Frontal cortex (tissue), 4 donors: ENCODE data around the gene TCF7L2. TPM values are rescaled to one million over a fixed set of nuclear protein-coding genes. Genes with fewer than 3 reads are reported as not detected.

Experiments used
- DNase-seq, 2 donors: peaks; one replicate each; pipeline ENCODE4 v3.0.0; 2012; ENCODE audit warnings: low spot score in 2 of 2
- FAIRE-seq: peaks from 2 replicates; lab custom pipeline; 2012; peaks lifted over from hg19 to GRCh38; lab: Jason Lieb, UNC
- total RNA-seq: library from RNA; depleted of rRNA; stranded (reverse); fragments of >200 nt; gene quantifications from one replicate; pipeline ENCODE4 v1.2.3, GENCODE V29; 2014
- donor health status: control.
- donor health status: control.
- donor health status: control.

Gene TCF7L2
- total RNA-seq, 1 donor from 2014 or later, result 0.82 TPM

DNA sequence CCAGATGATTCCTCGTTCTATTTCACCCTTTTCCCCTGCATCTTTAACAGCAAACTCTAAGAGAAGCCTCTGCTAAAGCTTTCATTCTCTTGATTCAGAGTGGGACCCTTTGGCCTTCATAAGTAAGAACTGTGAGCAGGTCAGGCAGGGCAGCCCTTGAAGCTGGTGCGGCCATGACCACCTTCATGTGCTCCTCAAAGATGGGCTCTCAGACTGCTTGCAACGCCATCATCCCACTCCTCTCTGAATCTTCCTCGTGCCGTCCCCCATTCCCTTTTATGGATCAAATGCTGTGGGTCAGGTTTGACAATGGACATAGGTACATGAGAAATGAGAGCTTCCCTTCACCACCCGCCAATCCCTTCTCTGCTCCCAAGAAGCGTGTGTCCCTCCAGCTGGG, 207.4 kb downstream of the TCF7L2 start:
- DNase-seq (no peak), FAIRE-seq (no peak)

DNA sequence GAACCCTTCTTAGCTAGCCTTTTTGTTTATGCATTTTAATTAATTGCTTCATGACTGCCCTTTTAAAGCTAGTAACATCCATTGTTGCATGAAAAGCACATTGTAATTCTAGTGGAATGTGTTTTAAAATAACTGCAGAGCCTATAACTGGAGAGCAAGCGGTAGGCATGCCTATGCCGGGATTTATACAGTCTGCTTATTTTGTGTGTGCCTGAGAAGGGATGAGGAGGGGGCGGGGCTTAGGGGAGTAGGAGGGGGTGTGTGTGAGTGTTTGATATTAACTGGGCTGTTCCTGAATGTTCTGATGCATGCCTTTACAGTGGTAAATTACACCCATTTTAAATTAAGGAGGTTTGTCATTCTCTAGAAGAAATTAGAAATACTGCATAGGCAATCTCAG, 208.1 kb downstream of the TCF7L2 start:
- DNase-seq, result no peak
- no peak for FAIRE-seq

DNA sequence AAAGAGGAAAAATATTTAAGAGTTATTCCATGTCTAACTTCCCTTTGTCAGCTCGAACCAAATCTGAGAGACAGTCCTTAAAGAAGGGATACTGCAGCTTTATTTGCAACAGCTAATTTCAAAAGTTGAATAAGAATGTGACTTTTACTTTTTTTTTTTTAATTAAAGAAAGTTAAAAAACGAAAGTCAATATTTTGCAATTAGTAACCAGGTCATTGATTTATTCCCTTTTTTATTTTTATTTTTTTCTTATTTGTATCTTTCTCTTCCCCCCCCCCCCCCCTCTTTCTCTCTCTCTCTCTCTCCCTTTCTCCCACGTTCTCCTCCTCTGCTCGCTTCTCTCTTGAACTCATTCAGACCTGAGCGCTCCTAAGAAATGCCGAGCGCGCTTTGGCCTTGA, 209.5 kb downstream of the TCF7L2 start:
- DNase-seq (no peak), FAIRE-seq (no peak)

DNA sequence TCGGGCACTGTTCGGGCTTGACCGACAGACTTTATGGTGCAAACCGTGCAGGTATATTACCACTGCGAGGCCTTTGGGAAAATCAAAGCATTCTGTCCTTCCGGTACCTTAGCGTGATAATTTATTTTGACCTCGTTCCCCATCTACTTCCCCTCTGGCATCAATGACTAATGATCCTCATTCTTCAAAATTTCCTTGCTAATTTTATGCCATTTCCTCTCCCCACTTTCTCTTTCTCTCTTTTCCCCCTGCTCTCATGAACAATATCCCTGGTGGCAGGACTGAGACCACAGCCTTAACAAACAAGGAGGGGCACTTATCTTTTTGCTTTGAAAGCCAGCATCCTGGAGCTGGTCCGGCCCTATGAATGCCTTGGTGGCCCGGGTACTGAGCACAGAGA, 210.6 kb downstream of the TCF7L2 start:
- no peak for DNase-seq
- FAIRE-seq, result no peak

DNA sequence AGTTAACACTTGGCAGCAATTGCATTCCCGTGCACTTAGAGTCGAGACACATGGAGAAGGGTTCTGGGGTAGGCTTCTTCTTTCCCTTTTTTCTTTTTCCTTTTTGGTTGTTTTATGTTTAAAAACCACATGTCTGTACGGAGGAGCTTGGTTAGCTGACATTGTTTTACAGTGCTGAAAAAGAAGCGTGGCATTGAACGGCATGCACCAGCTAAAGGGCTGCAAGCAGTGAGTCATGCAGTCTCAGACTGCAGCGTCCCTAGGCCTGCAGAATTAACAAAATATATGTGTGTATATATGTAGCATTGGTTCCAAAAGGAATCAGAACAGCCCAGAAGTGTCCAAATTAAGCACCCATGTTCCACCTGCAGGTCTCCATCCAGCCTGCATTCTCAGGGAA, 211.0 kb downstream of the TCF7L2 start:
- DNase-seq, result no peak
- no peak for FAIRE-seq

DNA sequence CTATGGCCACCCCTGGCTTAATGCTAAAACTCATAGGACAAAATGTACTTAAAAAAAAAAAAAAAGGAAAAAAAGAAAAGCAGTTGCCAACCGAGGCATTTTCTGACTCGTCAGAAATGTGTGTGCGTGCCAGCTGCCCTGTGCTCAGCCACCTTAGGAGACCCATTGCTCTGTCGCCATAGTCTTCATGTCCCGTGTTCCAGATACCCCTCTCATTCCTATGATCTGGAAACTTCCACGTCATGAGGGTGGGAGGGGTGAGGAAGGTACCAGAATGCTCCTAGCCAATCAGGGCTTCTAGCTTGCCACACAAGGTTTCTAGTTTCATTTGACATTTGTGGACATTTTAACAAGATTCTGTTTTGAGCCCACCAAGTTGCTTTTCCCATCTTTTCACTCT, 212.9 kb downstream of the TCF7L2 start:
- FAIRE-seq, result no peak
- no peak for DNase-seq

DNA sequence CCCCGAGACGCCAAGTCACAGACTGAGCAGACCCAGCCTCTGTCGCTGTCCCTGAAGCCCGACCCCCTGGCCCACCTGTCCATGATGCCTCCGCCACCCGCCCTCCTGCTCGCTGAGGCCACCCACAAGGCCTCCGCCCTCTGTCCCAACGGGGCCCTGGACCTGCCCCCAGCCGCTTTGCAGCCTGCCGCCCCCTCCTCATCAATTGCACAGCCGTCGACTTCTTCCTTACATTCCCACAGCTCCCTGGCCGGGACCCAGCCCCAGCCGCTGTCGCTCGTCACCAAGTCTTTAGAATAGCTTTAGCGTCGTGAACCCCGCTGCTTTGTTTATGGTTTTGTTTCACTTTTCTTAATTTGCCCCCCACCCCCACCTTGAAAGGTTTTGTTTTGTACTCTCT, 215.6 kb downstream of the TCF7L2 start:
- no peak for FAIRE-seq
- no peak for DNase-seq

DNA sequence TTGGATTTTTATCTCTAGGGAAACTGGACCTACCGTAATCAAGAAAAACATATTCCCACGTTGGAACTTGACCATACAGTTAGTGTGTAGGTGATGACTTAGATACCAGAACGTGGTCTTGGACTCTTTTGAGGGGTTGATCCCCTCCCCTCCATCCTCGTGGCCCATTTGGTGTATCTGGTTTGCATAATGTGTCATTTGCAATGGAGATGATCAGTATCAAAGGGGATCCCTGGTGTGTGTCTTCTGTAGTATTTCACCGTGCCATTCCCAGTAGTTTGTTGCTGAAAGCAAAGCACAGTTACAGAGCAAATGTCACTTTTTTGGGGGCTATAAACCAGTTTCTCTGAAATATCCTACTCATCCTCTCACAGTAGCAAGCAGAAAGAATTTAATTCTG, 217.7 kb downstream of the TCF7L2 start:
- FAIRE-seq (no peak), DNase-seq (no peak)

DNA sequence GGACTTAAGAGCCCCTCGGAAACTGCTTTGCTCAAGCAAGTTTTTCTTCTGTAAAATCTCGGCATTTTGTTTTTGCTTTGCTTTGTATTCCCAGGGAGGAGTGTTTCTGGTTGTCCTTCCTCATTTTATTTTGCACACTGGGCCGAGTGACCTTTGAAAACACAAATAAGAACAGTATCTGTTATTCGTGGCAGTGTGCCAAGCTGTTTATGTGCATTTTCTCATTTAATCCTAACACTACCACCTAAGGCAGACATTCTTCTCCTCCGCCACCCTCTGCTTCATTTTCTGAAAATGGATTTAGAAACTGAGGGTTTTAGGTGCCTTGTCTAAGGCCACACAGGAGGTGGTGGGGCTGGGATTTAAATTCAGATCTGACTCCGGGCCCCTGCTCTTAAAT, 218.5 kb downstream of the TCF7L2 start:
- DNase-seq (no peak), FAIRE-seq (no peak)

DNA sequence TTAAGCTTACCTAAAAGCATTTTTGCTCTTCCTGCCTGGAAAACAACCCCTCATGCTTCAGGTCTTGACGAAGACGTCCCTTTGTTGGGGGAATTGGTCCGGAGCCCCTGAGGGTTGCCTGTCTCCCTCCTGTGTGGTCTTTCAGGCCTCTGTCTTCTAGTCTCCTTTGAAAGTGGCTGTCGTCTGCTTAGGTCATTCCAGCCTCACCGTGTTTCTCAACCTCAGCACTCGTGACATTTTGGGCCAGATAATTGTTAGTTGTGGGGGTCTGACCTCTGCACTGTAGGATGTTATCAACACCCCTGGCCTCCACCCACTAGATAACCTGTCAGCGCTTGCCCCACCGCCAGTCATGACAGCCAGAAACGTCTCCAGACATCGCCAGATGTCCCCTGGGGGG, 219.1 kb downstream of the TCF7L2 start:
- DNase-seq (no peak), FAIRE-seq (no peak)

DNA sequence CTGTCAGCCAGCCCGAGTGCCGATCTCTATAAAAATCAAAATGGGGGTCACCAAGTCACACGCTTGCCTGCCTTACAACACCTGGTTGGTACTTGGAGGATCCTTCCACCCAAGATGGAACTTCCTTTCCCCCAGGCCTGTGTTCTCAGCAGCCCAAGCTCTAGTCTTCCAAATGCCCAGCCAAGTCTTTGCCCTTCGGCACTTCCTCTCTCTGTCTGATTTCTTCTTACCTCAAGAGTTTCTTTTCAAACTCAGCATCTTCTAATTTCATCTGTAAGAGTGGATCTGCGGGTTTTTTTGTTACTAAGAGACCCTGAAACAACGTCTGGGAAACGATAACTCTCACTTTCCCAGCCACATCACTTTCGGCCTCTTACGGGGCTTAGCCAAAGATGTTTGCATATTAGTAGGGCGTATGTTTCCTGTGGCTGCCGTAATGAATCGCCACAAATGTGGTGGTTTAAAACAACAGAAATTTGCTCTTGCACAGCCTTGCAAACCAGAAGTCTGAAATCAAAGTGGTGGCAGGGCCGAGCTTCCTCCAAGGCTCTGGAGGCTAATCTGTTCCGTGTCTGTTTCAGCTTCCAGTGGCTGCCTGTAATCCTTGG, 219.9 kb downstream of the TCF7L2 start:
- no peak for FAIRE-seq
- DNase-seq, result no peak

DNA sequence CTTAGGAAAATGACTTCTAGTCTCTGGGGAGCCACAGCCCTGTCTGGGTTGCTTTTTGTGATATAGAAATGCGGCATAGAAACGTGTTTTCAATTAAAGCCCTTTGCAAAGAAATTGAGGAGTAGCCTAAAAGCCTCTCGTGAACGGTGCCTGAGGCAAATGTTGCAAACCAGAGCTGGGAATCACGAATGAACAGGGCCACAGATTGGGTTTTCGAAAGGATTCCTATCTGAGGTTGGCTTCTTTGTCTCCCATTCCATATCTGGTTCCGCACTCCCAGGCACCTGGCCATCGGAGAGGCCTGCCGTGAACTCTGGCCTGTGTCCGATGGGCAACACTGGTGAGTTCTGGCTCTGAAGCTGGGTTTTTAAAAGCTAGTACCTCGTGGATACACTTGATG, 221.6 kb downstream of the TCF7L2 start:
- no peak for DNase-seq
- FAIRE-seq, result no peak

DNA sequence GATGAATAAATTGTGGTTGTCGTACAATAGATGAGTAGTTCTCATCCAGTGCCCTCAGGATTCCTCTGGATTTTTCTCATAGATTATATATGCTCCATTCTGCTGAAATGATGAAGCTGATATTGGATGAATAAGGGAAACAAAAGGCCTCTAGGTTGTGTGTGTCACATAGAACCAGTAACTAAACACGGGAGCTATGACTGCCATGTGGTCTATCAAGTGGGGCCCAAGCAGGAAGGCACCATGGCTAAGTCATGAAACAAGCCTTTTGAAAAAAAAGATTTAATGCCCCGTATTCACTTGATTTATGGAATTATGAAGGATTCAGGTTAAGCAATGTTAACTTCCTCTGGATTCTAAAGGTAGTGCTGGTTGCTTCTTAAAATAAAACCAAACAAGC, 225.1 kb downstream of the TCF7L2 start:
- FAIRE-seq, result no peak

DNA sequence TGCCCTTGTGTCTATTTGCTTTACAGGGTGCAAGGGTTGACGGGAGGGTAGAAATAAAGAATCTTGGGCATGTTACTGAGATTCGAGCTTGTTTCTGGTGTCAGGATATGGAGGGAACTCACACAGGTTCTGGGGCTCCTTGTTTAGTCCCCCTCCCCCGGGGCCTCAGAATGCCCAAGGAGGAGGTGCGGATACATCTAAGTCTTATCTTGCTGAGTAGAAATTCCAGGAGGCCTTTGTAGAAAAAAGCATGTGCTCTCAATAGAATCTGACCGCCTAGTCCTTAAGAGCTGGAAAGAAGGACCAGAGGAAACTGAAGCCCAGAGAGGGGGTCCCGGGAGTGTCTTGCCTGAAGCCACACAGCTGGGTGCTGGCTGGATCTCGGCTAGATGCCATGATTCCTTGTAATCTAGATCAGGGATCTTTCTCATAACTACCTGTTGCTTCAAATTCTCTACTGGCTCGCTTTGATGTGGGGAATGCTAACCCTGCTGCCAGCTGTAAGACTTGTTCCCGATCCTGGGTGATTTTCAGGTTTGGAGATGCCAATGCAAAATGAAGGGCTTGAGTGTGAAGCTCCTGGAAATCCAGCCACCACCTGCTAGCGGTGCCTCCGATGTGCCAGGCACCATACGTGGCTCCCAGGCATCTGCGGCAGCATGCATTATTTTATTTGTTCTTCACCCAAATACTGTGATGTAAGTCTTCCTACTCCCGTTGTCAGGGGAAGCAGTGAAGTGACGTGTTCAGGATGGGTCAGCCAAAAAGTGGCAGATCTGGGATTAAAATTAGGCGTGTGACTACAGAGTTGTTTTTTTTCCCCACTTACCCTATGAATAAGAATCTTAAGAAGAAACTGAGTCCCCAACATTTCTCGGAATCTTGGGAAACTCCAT, 226.0 kb downstream of the TCF7L2 start:
- no peak for DNase-seq
- no peak for FAIRE-seq

More for the DNA sequence above, 225.1 kb downstream of the TCF7L2 start:
- DNase-seq, result no peak

DNA sequence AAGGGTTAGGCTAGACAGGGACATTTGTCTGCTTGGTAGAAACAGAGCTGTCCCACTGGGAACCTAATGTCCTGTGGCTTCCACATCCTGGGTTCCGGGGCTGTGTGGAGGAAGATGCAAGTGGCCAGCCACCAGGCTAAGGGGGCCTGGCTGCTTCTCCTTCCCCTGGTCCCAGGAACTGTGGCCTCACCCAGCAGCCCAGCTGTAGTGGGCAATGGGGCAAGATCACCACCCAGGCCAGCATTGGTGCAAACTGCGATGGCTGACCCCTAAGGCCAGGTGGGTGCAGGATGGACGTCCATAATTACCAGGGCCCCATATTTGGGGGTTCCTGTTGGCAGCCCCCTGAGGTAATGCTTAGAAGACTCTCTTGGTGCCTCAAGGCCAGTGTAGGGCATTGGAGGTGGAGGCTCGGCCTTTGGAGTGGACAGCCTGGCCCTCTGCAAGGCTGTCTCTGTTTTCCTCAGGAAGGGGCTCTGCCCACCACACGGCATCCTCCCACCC, 226.7 kb downstream of the TCF7L2 start:
- DNase-seq (no peak), FAIRE-seq (no peak)

DNA sequence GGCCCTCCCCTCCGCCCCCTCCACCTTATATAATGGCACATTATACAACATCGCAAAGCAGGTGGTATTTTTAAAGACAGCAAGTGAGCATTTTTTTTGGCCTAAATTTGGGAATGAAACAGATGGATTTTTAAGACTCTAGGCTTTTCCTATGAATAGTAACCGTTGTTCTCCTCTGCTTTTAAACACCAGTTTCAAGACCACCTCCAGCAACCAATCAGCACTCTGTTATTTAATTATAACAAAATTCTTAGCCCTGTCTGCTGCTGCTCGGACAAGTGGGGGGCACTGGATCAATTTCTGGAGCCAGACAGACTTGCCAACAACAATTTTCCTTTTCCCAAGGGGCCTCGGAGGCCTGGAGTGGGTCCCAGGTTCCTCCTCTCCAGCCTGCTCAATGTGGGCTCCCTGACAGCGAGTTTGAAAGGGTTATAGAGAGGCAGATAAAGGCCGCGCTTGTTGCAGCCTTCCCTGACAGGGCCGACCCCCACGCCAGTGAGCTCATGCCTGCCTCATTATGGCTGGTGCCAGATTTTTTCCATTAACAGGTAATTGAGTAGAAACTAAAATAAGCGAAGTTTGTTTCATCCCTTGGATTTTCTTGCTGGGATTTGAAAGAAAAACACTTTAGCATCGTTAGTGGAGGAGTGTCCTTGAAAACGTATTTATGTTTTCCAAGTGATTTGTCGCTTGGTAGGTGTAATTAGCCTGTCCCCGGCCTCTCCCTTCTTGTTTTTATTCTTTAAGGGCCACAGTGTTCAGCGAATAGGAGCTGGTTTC, 227.3 kb downstream of the TCF7L2 start:
- FAIRE-seq (no peak), DNase-seq (no peak)

DNA sequence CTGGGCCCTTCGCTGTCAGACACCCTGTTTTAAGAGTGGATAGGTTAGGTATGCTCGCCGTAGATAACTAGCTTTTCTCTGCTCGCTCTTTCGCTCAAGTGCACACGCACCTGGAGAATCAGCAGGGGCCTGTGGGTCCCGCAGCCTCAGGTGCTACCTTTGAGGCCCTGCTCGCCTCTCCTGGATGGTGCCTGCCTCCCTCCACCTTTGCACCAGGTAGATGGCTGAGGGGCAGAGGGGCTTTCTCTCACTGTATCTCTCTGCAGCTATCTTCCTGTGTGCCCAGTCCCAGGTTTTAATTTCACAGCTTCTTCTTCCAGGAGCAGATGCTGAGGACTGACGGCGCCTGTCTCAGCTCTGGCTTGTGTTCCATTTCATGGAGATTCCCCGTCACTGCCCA, 227.9 kb downstream of the TCF7L2 start:
- no peak for DNase-seq
- FAIRE-seq, result no peak

DNA sequence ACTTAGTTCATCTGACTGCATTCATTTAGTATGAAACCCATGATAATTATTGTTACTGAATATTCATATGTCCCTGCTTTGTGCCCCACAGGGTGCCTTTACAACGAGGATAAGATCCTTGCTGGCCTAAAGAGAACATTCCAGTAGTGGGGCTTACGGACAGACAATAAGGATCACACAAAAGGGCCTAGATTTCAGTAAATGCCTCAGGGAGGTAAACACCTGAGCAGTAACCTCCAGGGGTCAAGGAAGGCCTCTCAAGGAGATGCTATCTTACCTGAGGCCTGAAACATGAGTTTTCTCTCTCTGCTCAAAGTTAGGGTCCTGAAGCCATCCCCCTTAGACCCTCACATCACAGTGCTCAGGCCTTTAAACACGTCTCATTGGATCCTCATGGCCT, 228.7 kb downstream of the TCF7L2 start:
- DNase-seq, result no peak
- no peak for FAIRE-seq

DNA sequence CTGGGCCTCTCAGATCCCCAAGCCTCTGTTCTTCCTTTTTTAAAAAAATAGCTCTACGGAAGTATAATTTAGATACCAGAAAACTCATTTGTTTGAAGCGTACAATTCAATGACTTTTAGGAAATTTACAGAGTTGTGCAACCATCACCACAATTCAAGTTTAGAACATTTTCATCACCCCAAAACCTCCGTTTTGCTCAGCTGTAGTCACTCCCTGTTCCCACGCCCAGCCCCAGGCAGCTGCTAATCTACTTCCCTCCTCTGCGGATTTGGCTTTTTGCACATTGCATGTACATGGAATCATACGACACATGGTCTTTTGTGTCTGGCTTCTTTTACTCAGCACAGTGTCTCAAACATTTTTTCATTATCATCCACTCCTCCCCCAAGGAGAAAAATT, 229.2 kb downstream of the TCF7L2 start:
- no peak for DNase-seq
- no peak for FAIRE-seq

DNA sequence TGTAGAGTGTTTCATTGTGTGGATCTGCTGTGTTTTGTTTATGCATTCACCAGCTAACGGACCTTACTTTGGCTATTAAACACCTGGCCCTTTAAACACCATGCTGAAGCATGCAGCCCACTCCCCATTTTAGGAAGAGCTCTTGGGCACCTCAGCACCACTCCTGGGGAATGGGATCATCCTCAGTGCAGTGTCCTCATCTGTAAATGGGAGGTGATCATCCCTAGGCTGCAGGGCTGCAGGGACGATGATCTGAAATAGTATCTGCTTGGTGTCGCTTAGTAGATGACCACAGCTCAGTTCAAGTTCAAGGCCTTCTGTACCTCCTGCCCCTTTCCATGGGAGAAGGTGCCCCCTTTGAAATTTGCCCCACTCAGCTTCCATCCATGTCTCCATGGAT, 229.9 kb downstream of the TCF7L2 start:
- no peak for DNase-seq
- no peak for FAIRE-seq
